AG04449 (cell line): ENCODE measurements around the gene NDUFA8.

Source experiments
- CTCF ChIA-PET: fragments of 350-600 bp; formaldehyde crosslinking; extraction: SDS; loops from one replicate; lab custom pipeline; 2021; ENCODE audit warnings: antibody characterized with exemption; lab: Yijun Ruan, JAX
- POLR2A ChIA-PET: fragments of 400-600, 350-600 bp; formaldehyde crosslinking; extraction: SDS; loops from one replicate; lab custom pipeline; 2020; ENCODE audit warnings: antibody characterized with exemption, inconsistent platforms; lab: Yijun Ruan, JAX
- DNase-seq: peaks from one replicate; pipeline ENCODE4 v3.0.0-alpha.2; 2010; ENCODE audit warnings: low read depth, low spot score
- H3K4me3 ChIP-seq: 2 replicates; pipeline ENCODE4 v1.5.1; 2011; ENCODE audit warnings: low read depth, mild to moderate bottlenecking, control low read depth, low read length
- CTCF ChIP-seq: IDR thresholded peaks from one replicate; pipeline ENCODE4 v1.5.1; 2011; ENCODE audit warnings: mild to moderate bottlenecking, moderate library complexity, low read length, control low read depth, inconsistent platforms; ENCODE audit not compliant: insufficient read depth; ENCODE audit errors: missing control alignments

Gene NDUFA8

DNA sequence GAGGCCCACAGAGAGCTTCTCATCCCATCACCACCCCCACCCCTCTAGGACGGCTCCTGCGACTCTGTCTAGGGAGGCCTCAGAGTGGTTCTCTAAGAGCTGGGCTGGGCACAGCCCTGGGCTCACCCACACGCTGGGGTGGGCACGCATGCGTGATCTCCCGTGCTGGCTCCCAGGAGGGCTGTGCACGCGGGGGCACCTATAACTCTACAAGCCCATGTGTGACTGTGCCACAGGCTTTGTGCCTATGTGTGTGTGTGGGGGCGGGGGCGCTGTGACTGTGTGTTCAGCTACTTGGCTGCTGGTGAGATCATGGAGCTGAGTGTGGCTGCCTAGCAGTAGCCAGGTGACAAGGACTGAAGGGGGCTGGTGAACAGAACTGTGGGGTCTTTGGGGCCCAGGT is 32.2 kb downstream of the NDUFA8 start:
- no peak overlapping the region for H3K4me3 ChIP-seq
- ChIA-PET POLR2A (interaction anchor here (0.6 kb wide), 1 partner anchor 18 kb away, joined by 4 read pairs; no protein-coding TSS in a partner anchor), CTCF (interaction anchor here (1.1 to 24.0 kb wide), 11 partner anchors 8 to 682 kb away, joined by 3 to 831 read pairs (median 70); partner anchors contain the start of genes MRRF, RBM18 and TTLL11)
- TF ChIP-seq CTCF, result no peak
- no peak for DNase-seq

- DNase-seq, result no peak
- TF ChIP-seq CTCF, result peak; percentile 11
- peak overlapping the region; percentile 44 for H3K4me3 ChIP-seq
- ChIA-PET CTCF (interaction anchor here (0.6 to 24.0 kb wide), 39 partner anchors 9 to 683 kb away, joined by 3 to 831 read pairs (median 5); partner anchors contain the start of genes MRRF, RBM18 and TTLL11), POLR2A (interaction anchor here (0.6 to 2.1 kb wide), 4 partner anchors 27 to 817 kb away, joined by 3 to 9 read pairs (median 3); no protein-coding TSS in a partner anchor)
These were observed 33.0 kb downstream of the NDUFA8 start for GRCh38 chr9:122126331-122127261.

DNA sequence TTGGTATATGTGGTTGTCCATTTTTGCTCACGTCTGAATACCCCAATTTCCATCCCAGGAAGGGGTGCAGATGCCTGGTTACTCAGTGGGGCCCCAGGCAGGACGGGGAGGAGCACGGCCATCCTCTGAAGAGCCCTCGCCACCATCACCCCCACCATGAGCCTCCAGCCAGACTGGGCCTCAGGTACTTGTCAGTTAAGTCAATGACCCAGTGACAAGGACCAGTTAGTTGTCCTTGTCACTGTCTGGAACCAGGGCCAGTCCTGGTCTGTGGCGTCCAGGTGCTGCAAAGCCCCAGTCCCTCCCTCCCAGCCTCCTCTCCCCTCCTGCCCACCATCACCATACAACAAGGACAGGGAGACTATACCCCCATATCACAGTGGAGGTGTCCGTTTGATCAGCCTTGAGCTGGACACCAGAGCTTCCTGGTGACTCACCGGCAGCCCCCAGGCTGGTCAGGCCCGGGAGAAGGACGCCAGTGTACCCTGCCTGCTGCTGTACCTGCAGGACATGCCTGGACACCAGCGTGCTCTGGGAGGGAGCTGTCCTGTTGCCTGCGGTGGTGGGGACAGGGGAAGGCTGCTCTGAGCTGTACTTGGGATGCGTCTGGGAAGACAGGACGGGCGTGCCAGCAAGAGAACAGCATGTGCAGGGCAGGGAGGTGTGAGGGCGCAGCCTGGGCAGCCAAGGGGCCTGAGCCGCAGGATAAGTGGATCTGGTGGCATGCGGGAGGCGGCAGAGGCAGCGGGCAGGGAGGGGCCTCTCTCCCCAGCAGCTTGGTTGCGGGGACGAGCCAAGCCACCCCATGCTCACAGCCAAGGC is 33.9 kb downstream of the NDUFA8 start:
- H3K4me3 ChIP-seq, result peak overlapping the region; percentile 44
- POLR2A ChIA-PET, result interaction anchor here (0.8 to 2.1 kb wide), 3 partner anchors 26 to 328 kb away, joined by 3 to 9 read pairs (median 3); no protein-coding TSS in a partner anchor
- CTCF ChIA-PET, result interaction anchor here (0.6 to 24.0 kb wide), 61 partner anchors 10 to 1224 kb away, joined by 3 to 831 read pairs (median 6); partner anchors contain the start of genes MORN5, MRRF, NDUFA8 and RBM18
- no peak for TF ChIP-seq CTCF
- no peak for DNase-seq

DNA sequence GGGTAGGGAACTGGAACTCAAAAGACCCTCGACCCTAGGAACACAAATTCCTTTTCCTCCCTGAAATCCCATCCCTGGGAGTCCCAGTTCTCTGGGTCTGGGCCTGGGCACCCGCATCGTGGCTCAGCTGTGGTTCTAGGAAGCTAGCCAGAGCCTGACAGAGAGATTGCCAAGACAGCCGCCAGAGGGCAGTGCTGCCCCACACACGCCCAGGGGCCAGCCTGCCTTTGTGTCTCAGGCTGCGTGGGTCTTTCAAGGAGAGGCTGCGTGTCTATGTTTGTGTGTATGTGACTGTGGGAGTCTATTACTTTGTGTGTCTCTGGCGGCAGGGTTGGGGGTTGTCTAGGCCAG is 34.4 kb downstream of the NDUFA8 start:
- TF ChIP-seq CTCF, result peak; percentile 93
- no peak overlapping the region for H3K4me3 ChIP-seq
- DNase-seq, result peak; percentile 17
- ChIA-PET POLR2A (interaction anchor here (1.5 to 2.1 kb wide), 2 partner anchors 26 to 225 kb away, joined by 3 to 9 read pairs; no protein-coding TSS in a partner anchor), CTCF (interaction anchor here (0.7 to 24.0 kb wide), 58 partner anchors 10 to 1225 kb away, joined by 3 to 831 read pairs (median 6); partner anchors contain the start of genes MORN5, MRRF, NDUFA8 and RBM18)

DNA sequence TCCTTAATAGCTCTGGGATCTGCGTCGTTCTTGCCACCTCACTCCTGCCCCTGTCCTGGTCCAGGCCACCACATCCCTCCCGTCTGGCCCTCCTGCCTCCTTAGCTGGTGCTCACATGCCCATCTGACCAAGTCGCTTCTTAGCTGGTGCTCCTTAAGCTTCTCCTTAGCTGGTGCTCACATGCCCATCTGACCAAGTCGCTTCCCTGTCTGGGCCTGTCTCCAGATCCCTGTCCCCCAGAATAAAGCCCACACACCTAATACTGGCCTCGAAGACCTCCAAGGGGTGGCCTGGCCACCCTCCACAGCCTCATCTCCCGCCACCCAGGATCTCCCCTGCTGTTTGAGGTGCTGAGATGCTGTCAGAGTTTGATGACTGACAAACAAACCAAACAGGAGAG is 35.1 kb downstream of the NDUFA8 start:
- no peak for DNase-seq
- no peak for TF ChIP-seq CTCF
- H3K4me3 ChIP-seq, result no peak overlapping the region
- CTCF ChIA-PET, result interaction anchor here (0.6 to 24.0 kb wide), 59 partner anchors 10 to 1225 kb away, joined by 3 to 831 read pairs (median 6); partner anchors contain the start of genes MORN5, MRRF, NDUFA8 and PDCL
- POLR2A ChIA-PET, result interaction anchor here (2.1 kb wide), 1 partner anchor 226 kb away, joined by 9 read pairs; no protein-coding TSS in a partner anchor
